OCI-LY1 (cell line): ENCODE results near the gene KLK7.

Experiments used
- H2AFZ ChIP-seq: fragments of 200-600 bp; sonication (generic), shearing (Covaris generic); 2 replicates; pipeline ENCODE4 v1.6.0; 2014; ENCODE audit warnings: antibody characterized with exemption, mild to moderate bottlenecking, low read length
- H3F3A ChIP-seq: fragments of 200-600 bp; sonication (generic), shearing (Covaris generic); 2 replicates; pipeline ENCODE4 v1.6.0; 2014; ENCODE audit warnings: mild to moderate bottlenecking, antibody characterized with exemption, low read length, moderate library complexity; ENCODE audit not compliant: insufficient read depth
- H3K27ac ChIP-seq: fragments of 200-600 bp; sonication (generic); 2 replicates; pipeline ENCODE4 v1.5.1; 2014; ENCODE audit warnings: low read length, mixed run types, mild to moderate bottlenecking, low read depth; ENCODE audit not compliant: poor library complexity, severe bottlenecking
- H3K27me3 ChIP-seq: fragments of 200-600 bp; sonication (generic); 2 replicates; pipeline ENCODE4 v1.6.0; 2014; ENCODE audit warnings: antibody characterized with exemption, mild to moderate bottlenecking, low read length, moderate library complexity; ENCODE audit not compliant: insufficient read depth
- H3K36me3 ChIP-seq: fragments of 200-600 bp; sonication (generic); 2 replicates; pipeline ENCODE4 v1.6.1; 2014; ENCODE audit warnings: mild to moderate bottlenecking, antibody characterized with exemption, low read length, moderate library complexity, mixed read lengths; ENCODE audit not compliant: insufficient read depth
- H3K4me1 ChIP-seq: fragments of 200-600 bp; sonication (generic); 2 replicates; pipeline ENCODE4 v1.5.1; 2014; ENCODE audit warnings: mild to moderate bottlenecking, low read length, moderate library complexity; ENCODE audit not compliant: insufficient read depth, severe bottlenecking
- H3K4me2 ChIP-seq: fragments of 200-600 bp; sonication (generic), shearing (Covaris generic); 2 replicates; pipeline ENCODE4 v1.6.1; 2014; ENCODE audit warnings: low read length
- H3K4me3 ChIP-seq: fragments of 200-600 bp; sonication (generic); 2 replicates; pipeline ENCODE4 v1.5.1; 2014; ENCODE audit warnings: low read length, low read depth, mild to moderate bottlenecking, mixed read lengths; ENCODE audit not compliant: poor library complexity, severe bottlenecking
- H3K79me2 ChIP-seq: fragments of 200-600 bp; shearing (Covaris generic); 2 replicates; pipeline ENCODE4 v1.6.1; 2016; ENCODE audit warnings: mixed run types, low read length, mixed read lengths; ENCODE audit not compliant: insufficient read depth
- H3K9ac ChIP-seq: fragments of 200-600 bp; sonication (generic), shearing (Covaris generic); 2 replicates; pipeline ENCODE4 v1.6.1; 2014; ENCODE audit warnings: mild to moderate bottlenecking, low read length, mixed read lengths
- H3K9me2 ChIP-seq: fragments of 200-600 bp; sonication (generic), shearing (Covaris generic); 2 replicates; pipeline ENCODE4 v1.6.1; 2014; ENCODE audit warnings: low read depth, mild to moderate bottlenecking, low read length, mixed read lengths
- H3K9me3 ChIP-seq: fragments of 200-600 bp; shearing (Covaris generic); 2 replicates; pipeline ENCODE4 v1.6.1; 2014; ENCODE audit warnings: low read length, mixed read lengths
- H4K20me1 ChIP-seq: fragments of 200-600 bp; sonication (generic), shearing (Covaris generic); 2 replicates; pipeline ENCODE4 v1.6.0; 2016; ENCODE audit warnings: mild to moderate bottlenecking, low read length; ENCODE audit not compliant: insufficient read depth
- EZH2 ChIP-seq: fragments of 200-600 bp; sonication (generic), shearing (Covaris generic); IDR thresholded peaks from 2 replicates; pipeline ENCODE4 v1.8.0; 2017; ENCODE audit warnings: borderline replicate concordance, mixed run types, mild to moderate bottlenecking, antibody characterized with exemption, low read length, moderate library complexity, mixed read lengths
- TF ChIP-seq, protein P1 (sequence below): fragments of 200-600 bp; sonication (generic), shearing (Covaris generic); IDR thresholded peaks from 2 replicates; pipeline ENCODE4 v1.5.1; 2017; ENCODE audit warnings: mild to moderate bottlenecking, antibody characterized with exemption, low read length, moderate library complexity, mixed read lengths

Gene KLK7

DNA sequence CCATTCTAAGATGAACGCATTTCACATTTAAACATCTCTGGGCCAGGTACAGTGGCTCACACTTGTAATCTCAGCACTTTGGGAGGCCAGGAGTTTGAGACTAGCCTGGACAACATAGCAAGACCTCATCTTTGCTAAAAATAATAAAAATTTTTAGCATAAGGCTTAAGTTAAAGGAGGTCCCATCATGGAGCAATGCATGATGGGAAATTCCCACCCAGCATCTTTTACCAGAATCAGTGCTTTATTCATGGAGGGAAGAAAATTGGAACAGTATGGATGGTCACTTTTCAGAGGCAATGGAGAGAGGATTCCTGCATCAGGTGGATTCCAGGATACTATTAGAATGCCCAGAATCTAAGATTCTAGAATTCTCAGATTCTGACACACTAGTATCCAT lies 21.5 kb upstream of the KLK7 start:
- no peaks in the 10 kb centered on the region for H3K27me3 ChIP-seq
- H3K36me3 ChIP-seq = no peaks in the 10 kb centered on the region
- H3K4me3 ChIP-seq = no peak overlapping the region

DNA sequence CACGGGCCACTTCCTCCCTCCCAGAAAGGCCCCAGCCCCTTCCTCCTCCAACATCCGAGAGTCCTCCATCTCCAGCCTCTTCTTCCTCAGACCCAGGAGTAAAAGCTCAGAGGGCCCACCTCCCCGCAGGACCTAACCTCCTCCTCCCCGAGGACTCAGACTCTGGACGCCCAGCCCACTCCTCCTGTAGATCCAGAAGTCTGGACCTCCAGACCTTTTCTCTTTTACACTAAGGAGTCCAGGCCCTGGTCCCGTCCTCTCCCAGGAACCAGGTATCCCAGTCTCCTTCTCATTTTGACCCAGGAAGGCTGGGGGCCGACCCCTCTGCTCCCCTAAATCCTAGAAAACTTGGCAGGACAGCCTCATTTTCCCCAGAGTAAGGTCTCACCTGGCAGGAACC lies 19.6 kb upstream of the KLK7 start:
- H3K9me2 ChIP-seq = no peaks in the 10 kb centered on the region
- no peaks in the 10 kb centered on the region for H3K9me3 ChIP-seq
- no peaks in the 10 kb centered on the region for H4K20me1 ChIP-seq
- no peak overlapping the region for H2AFZ ChIP-seq
- no peaks in the 10 kb centered on the region for H3K4me1 ChIP-seq
- H3K4me2 ChIP-seq = no peak overlapping the region
- H3K36me3 ChIP-seq = no peaks in the 10 kb centered on the region
- no peak overlapping the region for H3K27ac ChIP-seq
- H3K79me2 ChIP-seq = no peaks in the 10 kb centered on the region
- no peaks in the 10 kb centered on the region for H3K27me3 ChIP-seq
- no peak overlapping the region for H3K4me3 ChIP-seq
- H3F3A ChIP-seq = no peaks in the 10 kb centered on the region
- H3K9ac ChIP-seq = no peak overlapping the region
- TF ChIP-seq EZH2 = no peak
- TF ChIP-seq, protein P1, sequence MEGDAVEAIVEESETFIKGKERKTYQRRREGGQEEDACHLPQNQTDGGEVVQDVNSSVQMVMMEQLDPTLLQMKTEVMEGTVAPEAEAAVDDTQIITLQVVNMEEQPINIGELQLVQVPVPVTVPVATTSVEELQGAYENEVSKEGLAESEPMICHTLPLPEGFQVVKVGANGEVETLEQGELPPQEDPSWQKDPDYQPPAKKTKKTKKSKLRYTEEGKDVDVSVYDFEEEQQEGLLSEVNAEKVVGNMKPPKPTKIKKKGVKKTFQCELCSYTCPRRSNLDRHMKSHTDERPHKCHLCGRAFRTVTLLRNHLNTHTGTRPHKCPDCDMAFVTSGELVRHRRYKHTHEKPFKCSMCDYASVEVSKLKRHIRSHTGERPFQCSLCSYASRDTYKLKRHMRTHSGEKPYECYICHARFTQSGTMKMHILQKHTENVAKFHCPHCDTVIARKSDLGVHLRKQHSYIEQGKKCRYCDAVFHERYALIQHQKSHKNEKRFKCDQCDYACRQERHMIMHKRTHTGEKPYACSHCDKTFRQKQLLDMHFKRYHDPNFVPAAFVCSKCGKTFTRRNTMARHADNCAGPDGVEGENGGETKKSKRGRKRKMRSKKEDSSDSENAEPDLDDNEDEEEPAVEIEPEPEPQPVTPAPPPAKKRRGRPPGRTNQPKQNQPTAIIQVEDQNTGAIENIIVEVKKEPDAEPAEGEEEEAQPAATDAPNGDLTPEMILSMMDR = no peak

More for the DNA sequence above, 21.5 kb upstream of the KLK7 start:
- Histone ChIP-seq H3K9me3 (no peaks in the 10 kb centered on the region), H3F3A (no peaks in the 10 kb centered on the region), H3K27ac (no peak overlapping the region), H3K9me2 (no peaks in the 10 kb centered on the region), H3K79me2 (no peaks in the 10 kb centered on the region), H3K4me1 (no peaks in the 10 kb centered on the region), H3K9ac (no peak overlapping the region), H4K20me1 (no peaks in the 10 kb centered on the region), H2AFZ (no peak overlapping the region), H3K4me2 (no peak overlapping the region)
- TF ChIP-seq, protein P1 = no peak
- no peak for TF ChIP-seq EZH2

DNA sequence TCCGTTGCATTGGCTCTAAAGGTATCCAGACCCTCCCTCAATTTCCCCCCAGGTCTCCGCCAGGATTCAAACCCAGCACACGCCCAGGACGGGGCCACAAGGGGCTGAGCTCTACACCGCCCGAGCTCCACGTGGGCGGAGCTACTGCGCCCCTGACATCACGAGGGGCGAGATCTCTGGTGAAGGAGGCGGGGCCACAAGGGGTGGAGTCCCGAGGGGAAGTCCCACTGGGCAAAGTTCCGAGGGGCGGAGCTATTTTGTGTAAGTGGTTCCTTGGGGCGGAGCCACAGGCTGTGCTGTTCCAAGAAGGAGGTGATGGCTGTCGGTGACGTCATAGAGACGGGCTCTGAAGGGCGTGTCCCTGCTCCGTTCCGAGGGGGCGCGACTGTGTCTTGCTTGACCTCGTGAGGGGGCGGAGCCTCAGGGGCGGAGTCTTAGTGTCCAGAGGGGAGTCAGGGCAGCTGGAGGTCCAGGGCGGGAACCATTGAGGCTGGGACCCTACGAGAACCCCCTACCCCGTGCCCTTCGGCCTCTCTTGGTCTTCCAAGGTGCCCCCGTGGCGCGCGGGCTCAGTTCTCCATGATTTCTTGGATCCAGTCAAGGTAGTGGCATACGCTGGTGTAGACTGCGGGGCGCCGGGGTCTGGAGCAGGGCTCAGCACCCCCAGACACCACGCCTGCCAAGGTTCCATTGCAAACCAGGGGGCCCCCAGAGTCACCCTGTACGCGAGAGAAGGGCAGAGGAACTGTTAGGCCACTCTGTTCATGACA lies 19.0 kb upstream of the KLK7 start:
- Histone ChIP-seq H3K27me3 (no peaks in the 10 kb centered on the region), H3K9me2 (no peaks in the 10 kb centered on the region), H4K20me1 (no peaks in the 10 kb centered on the region), H3K9ac (no peak overlapping the region), H3K9me3 (no peaks in the 10 kb centered on the region), H3K79me2 (no peaks in the 10 kb centered on the region), H3F3A (no peaks in the 10 kb centered on the region), H3K27ac (no peak overlapping the region), H3K4me3 (no peak overlapping the region), H3K36me3 (no peaks in the 10 kb centered on the region), H3K4me2 (no peak overlapping the region), H3K4me1 (no peaks in the 10 kb centered on the region), H2AFZ (no peak overlapping the region)
- TF ChIP-seq, protein P1 = no peak
- TF ChIP-seq EZH2 = no peak
